MM.1S (cell line): ENCODE measurements around the gene CS.

Experiments
- DNase-seq: peaks from one replicate; pipeline ENCODE4 v3.0.0-alpha.2; 2015
- H2AFZ ChIP-seq: fragments of 300-600 bp; sonication (generic); 2 replicates; pipeline ENCODE4 v1.6.0; 2016; ENCODE audit warnings: antibody characterized with exemption, low read length
- H3F3A ChIP-seq: fragments of 300-600 bp; sonication (generic); 2 replicates; pipeline ENCODE4 v1.6.1; 2016; ENCODE audit warnings: mild to moderate bottlenecking, antibody characterized with exemption, low read length, moderate library complexity, mixed read lengths; ENCODE audit not compliant: insufficient read depth
- H3K27ac ChIP-seq: fragments of 300-600 bp; sonication (generic); 2 replicates; pipeline ENCODE4 v1.5.1; 2016; ENCODE audit warnings: mild to moderate bottlenecking, low read length
- H3K27me3 ChIP-seq: fragments of 300-600 bp; sonication (generic); replicated peaks from 2 replicates; pipeline ENCODE4 v1.6.0; 2016; ENCODE audit warnings: low read length; ENCODE audit not compliant: insufficient read depth
- H3K36me3 ChIP-seq: fragments of 300-600 bp; sonication (generic); replicated peaks from 2 replicates; pipeline ENCODE4 v1.6.1; 2016; ENCODE audit warnings: mild to moderate bottlenecking, low read length, mixed read lengths; ENCODE audit not compliant: insufficient read depth
- H3K4me1 ChIP-seq: fragments of 300-600 bp; sonication (generic); 2 replicates; pipeline ENCODE4 v1.6.1; 2016; ENCODE audit warnings: low read length, mixed read lengths
- H3K4me2 ChIP-seq: fragments of 300-600 bp; sonication (generic); 2 replicates; pipeline ENCODE4 v1.6.0; 2016; ENCODE audit warnings: low read depth, low read length
- H3K4me3 ChIP-seq: fragments of 300-600 bp; sonication (generic); 2 replicates; pipeline ENCODE4 v1.5.1; 2016; ENCODE audit warnings: low read length, mixed read lengths
- H3K79me2 ChIP-seq: fragments of 300-600 bp; sonication (generic); 2 replicates; pipeline ENCODE4 v1.6.1; 2016; ENCODE audit warnings: mixed run types, low read length, mixed read lengths
- H3K9ac ChIP-seq: fragments of 300-600 bp; sonication (generic); 2 replicates; pipeline ENCODE4 v1.6.1; 2016; ENCODE audit warnings: low read length, mixed read lengths
- H3K9me2 ChIP-seq: fragments of 300-600 bp; sonication (generic); replicated peaks from 2 replicates; pipeline ENCODE4 v1.6.1; 2016; ENCODE audit warnings: mild to moderate bottlenecking, low read length, mixed read lengths; ENCODE audit not compliant: insufficient read depth
- H3K9me3 ChIP-seq: fragments of 300-600 bp; sonication (generic); replicated peaks from 2 replicates; pipeline ENCODE4 v1.6.1; 2016; ENCODE audit warnings: mild to moderate bottlenecking, low read length, mixed read lengths; ENCODE audit not compliant: insufficient read depth
- H4K20me1 ChIP-seq: fragments of 300-600 bp; sonication (generic); 2 replicates; pipeline ENCODE4 v1.6.1; 2016; ENCODE audit warnings: mild to moderate bottlenecking, low read length, moderate library complexity, mixed read lengths; ENCODE audit not compliant: insufficient read depth
- CTCF ChIP-seq: fragments of 300-600 bp; sonication (generic); IDR thresholded peaks from 2 replicates; pipeline ENCODE4 v1.5.1; 2016; ENCODE audit warnings: antibody characterized with exemption, low read length, mixed read lengths
- EZH2 ChIP-seq: fragments of 300-600 bp; sonication (generic); optimal IDR thresholded peaks from 2 replicates; pipeline ENCODE3; 2017; ENCODE audit warnings: low read depth, mild to moderate bottlenecking, antibody characterized with exemption, low read length, mixed read lengths
- EZH2phosphoT487 ChIP-seq: fragments of 300-600 bp; sonication (generic); IDR thresholded peaks from 2 replicates; pipeline ENCODE4 v1.6.1; 2018; ENCODE audit warnings: antibody characterized with exemption, low read length

The CS gene

GRCh38 chr12:56241424-56242303 is 58.5 kb downstream of the CS start:
- no peak for TF ChIP-seq EZH2phosphoT487
- Histone ChIP-seq H3K36me3 (no peaks in the 10 kb centered on the region), H2AFZ (no peak overlapping the region), H3K9me2 (no peaks in the 10 kb centered on the region), H3F3A (no peaks in the 10 kb centered on the region), H3K27me3 (no peaks in the 10 kb centered on the region), H4K20me1 (no peaks in the 10 kb centered on the region), H3K9me3 (no peaks in the 10 kb centered on the region), H3K27ac (no peak overlapping the region), H3K9ac (no peak overlapping the region), H3K4me2 (no peak overlapping the region), H3K4me3 (no peak overlapping the region), H3K4me1 (no peaks in the 10 kb centered on the region), H3K79me2 (no peaks in the 10 kb centered on the region)
- no peak for DNase-seq

GRCh38 chr12:56237552-56237951 is 62.6 kb downstream of the CS start:
- no peak for DNase-seq
- Histone ChIP-seq H3K4me3 (no peak overlapping the region), H3K27me3 (no peaks in the 10 kb centered on the region), H3K27ac (no peak overlapping the region), H3K9me2 (no peaks in the 10 kb centered on the region), H2AFZ (no peak overlapping the region), H3K4me1 (no peaks in the 10 kb centered on the region), H3K9me3 (no peaks in the 10 kb centered on the region), H3F3A (no peaks in the 10 kb centered on the region), H3K36me3 (no peaks in the 10 kb centered on the region), H3K79me2 (no peaks in the 10 kb centered on the region), H3K4me2 (no peak overlapping the region), H4K20me1 (no peaks in the 10 kb centered on the region), H3K9ac (no peak overlapping the region)
- TF ChIP-seq EZH2 (no peak), CTCF (no peak), EZH2phosphoT487 (no peak)

GRCh38 chr12:56236985-56237384 is 63.1 kb downstream of the CS start:
- Histone ChIP-seq H3K9me3 (no peaks in the 10 kb centered on the region), H3K4me3 (no peak overlapping the region), H3K4me2 (no peak overlapping the region), H3K9me2 (no peaks in the 10 kb centered on the region), H3K4me1 (no peaks in the 10 kb centered on the region), H2AFZ (no peak overlapping the region), H3K27ac (no peak overlapping the region), H3F3A (no peaks in the 10 kb centered on the region), H3K9ac (no peak overlapping the region), H3K27me3 (no peaks in the 10 kb centered on the region), H4K20me1 (no peaks in the 10 kb centered on the region), H3K79me2 (no peaks in the 10 kb centered on the region), H3K36me3 (no peaks in the 10 kb centered on the region)
- no peak for DNase-seq
- TF ChIP-seq EZH2phosphoT487 = no peak
- TF ChIP-seq EZH2 = no peak
- TF ChIP-seq CTCF = no peak

- H3K27me3 ChIP-seq = no peaks in the 10 kb centered on the region
- no peak overlapping the region for H3K9ac ChIP-seq
- H2AFZ ChIP-seq = no peak overlapping the region
- H3K27ac ChIP-seq = no peak overlapping the region
- H3K4me1 ChIP-seq = no peaks in the 10 kb centered on the region
- H3K9me3 ChIP-seq = no peaks in the 10 kb centered on the region
- no peaks in the 10 kb centered on the region for H3K79me2 ChIP-seq
- H3K9me2 ChIP-seq = no peaks in the 10 kb centered on the region
- no peak for DNase-seq
- H3K4me3 ChIP-seq = no peak overlapping the region
- H4K20me1 ChIP-seq = no peaks in the 10 kb centered on the region
- H3K36me3 ChIP-seq = no peaks in the 10 kb centered on the region
- H3K4me2 ChIP-seq = no peak overlapping the region
- no peaks in the 10 kb centered on the region for H3F3A ChIP-seq
- TF ChIP-seq EZH2 (no peak), CTCF (no peak), EZH2phosphoT487 (no peak)
Measured at GRCh38 chr12:56236091-56236490, 64.0 kb downstream of the CS start.
